Right lobe of liver (tissue), 4 donors: ENCODE measurements around the gene BNIP3.

Experiments
- POLR2A ChIP-seq: fragments of 450-650 bp; IDR thresholded peaks from one replicate; pipeline ENCODE4 v1.6.1; 2017; ENCODE audit warnings: antibody characterized with exemption, mild to moderate bottlenecking
- TF ChIP-seq, protein P1 (sequence below), 4 donors: fragments of 200-600 bp in 3 of 4; fragments of 450-650 bp in 1 of 4; IDR thresholded peaks; one replicate each; pipeline versions ENCODE4 v1.5.1 to v1.8.0; 2016 to 2022; ENCODE audit warnings: antibody characterized with exemption in 4 of 4, mild to moderate bottlenecking in 2 of 4
- donor health status: DM: no; HTN: no; CAD: no.
- donor health status: DM: no; HTN: no; CAD: no.
- donor health status: DM: no; HTN: yes; CAD: no.

DNA sequence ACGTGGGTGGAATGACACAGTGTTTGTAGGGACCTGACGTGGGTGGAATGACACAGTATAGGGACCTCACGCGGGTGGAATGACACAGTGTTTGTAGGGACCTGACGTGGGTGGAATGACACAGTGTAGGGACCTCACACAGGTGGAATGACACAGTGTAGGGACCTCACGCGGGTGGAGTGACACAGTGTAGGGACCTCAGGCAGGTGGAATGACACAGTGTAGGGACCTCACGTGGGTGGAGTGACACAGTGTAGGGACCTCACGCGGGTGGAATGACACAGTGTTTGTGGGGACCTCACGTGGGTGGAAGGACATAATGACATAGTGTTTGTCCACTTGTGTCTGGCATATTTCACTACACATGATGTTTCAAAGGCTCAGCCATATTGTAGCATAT is 61.6 kb downstream of the BNIP3 start:
- TF ChIP-seq, protein P1, sequence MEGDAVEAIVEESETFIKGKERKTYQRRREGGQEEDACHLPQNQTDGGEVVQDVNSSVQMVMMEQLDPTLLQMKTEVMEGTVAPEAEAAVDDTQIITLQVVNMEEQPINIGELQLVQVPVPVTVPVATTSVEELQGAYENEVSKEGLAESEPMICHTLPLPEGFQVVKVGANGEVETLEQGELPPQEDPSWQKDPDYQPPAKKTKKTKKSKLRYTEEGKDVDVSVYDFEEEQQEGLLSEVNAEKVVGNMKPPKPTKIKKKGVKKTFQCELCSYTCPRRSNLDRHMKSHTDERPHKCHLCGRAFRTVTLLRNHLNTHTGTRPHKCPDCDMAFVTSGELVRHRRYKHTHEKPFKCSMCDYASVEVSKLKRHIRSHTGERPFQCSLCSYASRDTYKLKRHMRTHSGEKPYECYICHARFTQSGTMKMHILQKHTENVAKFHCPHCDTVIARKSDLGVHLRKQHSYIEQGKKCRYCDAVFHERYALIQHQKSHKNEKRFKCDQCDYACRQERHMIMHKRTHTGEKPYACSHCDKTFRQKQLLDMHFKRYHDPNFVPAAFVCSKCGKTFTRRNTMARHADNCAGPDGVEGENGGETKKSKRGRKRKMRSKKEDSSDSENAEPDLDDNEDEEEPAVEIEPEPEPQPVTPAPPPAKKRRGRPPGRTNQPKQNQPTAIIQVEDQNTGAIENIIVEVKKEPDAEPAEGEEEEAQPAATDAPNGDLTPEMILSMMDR (IDR thresholded peaks at IDR 0.05): no peak
- no peak for TF ChIP-seq POLR2A
